ENCODE results near the gene SNN. TPM values are rescaled to one million over a fixed set of nuclear protein-coding genes. Genes with fewer than 3 reads are reported as not detected.

SNN gene
- total and polyA plus RNA-seq, 2 of the 8 experiments (the other 6 are each of a cell fraction or from before 2014, with no cell fraction given): 37.4 to 66.9 TPM

DNA sequence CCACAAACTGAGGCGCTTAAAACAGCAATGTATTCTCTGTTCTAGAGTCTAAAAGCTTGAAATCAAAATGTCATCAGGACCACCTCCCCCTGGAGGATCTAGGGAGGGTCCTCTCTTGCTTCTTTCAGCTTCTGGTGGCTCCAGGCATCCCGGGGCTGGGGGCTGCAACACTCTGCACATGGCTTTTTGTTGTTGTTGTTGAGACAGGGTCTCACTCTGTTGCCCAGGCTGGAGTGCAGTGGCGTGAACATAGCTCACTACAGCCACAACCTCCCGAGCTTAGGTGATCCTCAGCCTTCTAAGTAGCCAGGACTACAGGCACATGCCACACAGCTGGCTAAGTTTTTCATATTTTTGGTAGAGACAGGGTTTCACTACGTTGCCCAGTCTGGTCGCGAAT lies 37.0 kb upstream of the SNN start:
- no peak overlapping the region for H3K4me2 ChIP-seq (ENCODE audit: insufficient read depth in 1 of 2, low read depth in 2 of 2, low read length in 2 of 2)
- H3K18ac ChIP-seq (ENCODE audit: extremely low read depth, low read length): no peak overlapping the region
- no peaks in the 10 kb centered on the region; the same call in 1 of the 2 replicates for H3K79me1 ChIP-seq (ENCODE audit: low read depth, low read length)
- H3K27me3 ChIP-seq (replicated peaks in 1 of 4; ENCODE audit: control insufficient read depth in 3 of 4, extremely low read depth in 1 of 4, insufficient read depth in 3 of 4, low read length in 3 of 4): no peaks in the 10 kb centered on the region
- no peak overlapping the region for H3K4ac ChIP-seq (replicated peaks; ENCODE audit: insufficient read length, low read depth, low read length)
- POLR2A ChIA-PET (ENCODE audit: partially characterized antibody): interaction anchor here (1.3 to 2.8 kb wide), 3 partner anchors 10 to 31 kb away, joined by 3 to 7 read pairs (median 6); no protein-coding TSS in a partner anchor
- H3K23ac ChIP-seq (ENCODE audit: insufficient read length): no peak overlapping the region
- H3K9ac ChIP-seq (replicated peaks in 1 of 4; ENCODE audit: extremely low read depth in 1 of 4, low read depth in 3 of 4, low read length in 3 of 4): no peak overlapping the region
- H2BK15ac ChIP-seq (ENCODE audit: low read length): no peak overlapping the region
- TF ChIP-seq ASH2L (IDR thresholded peaks at IDR 0.05; ENCODE audit: low read length): no peak
- no peak for TF ChIP-seq RNF2 (IDR thresholded peaks at IDR 0.05; ENCODE audit: borderline replicate concordance, low read depth, low read length, missing control alignments, poor library complexity, severe bottlenecking)
- no peak for TF ChIP-seq FOSL1 (IDR thresholded peaks at IDR 0.05; ENCODE audit: insufficient read depth, low read depth, low read length)
- TF ChIP-seq CBX8 (IDR thresholded peaks at IDR 0.05; ENCODE audit: borderline replicate concordance, low read depth, low read length): no peak
- TF ChIP-seq POU5F1 (IDR thresholded peaks at IDR 0.05; ENCODE audit: low read depth, low read length): no peak
- TF ChIP-seq SP2 (IDR thresholded peaks at IDR 0.05; ENCODE audit: low read length): no peak
- TF ChIP-seq, protein P1, sequence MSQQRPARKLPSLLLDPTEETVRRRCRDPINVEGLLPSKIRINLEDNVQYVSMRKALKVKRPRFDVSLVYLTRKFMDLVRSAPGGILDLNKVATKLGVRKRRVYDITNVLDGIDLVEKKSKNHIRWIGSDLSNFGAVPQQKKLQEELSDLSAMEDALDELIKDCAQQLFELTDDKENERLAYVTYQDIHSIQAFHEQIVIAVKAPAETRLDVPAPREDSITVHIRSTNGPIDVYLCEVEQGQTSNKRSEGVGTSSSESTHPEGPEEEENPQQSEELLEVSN (IDR thresholded peaks at IDR 0.05): no peak
- H3K9me3 ChIP-seq (ENCODE audit: insufficient read depth in 2 of 2, low read depth in 1 of 2, low read length in 1 of 2): no peaks in the 10 kb centered on the region
- H3K4me1 ChIP-seq (replicated peaks in 1 of 4; ENCODE audit: control insufficient read depth in 3 of 4, insufficient read depth in 4 of 4, low read length in 3 of 4): peaks cover 0 to 14% (median 10%) of the 10 kb centered on the region in 4 experiments; a peak in 6 of 7 replicates
- no peak overlapping the region for H4K91ac ChIP-seq (replicated peaks; ENCODE audit: insufficient read length, low read length)
- no peak overlapping the region for H4K5ac ChIP-seq (ENCODE audit: insufficient read length, low read depth, low read length)
- no peak overlapping the region for H3K27ac ChIP-seq (ENCODE audit: low read depth, low read length)
- no peak overlapping the region for H2BK20ac ChIP-seq (ENCODE audit: low read length)
- FAIRE-seq (no peak), DNase-seq (ENCODE audit: low read depth in 1 of 2, low spot score in 2 of 2) (no peak)
- no peak overlapping the region for H4K8ac ChIP-seq (ENCODE audit: extremely low read depth, insufficient read depth, low read length)
- no peaks in the 10 kb centered on the region for H4K20me1 ChIP-seq (replicated peaks in 1 of 2; ENCODE audit: control insufficient read depth in 1 of 2, insufficient read depth in 2 of 2, low read length in 2 of 2)
- CTCF ChIA-PET (ENCODE audit: partially characterized antibody): interaction anchor here (0.8 to 3.0 kb wide), 6 partner anchors 10 to 235 kb away, joined by 3 to 11 read pairs (median 6); no protein-coding TSS in a partner anchor
- no peaks in the 10 kb centered on the region for H3K36me3 ChIP-seq (ENCODE audit: control insufficient read depth in 2 of 4, insufficient read depth in 4 of 4, low read length in 3 of 4)
- no peaks in the 10 kb centered on the region for H3K79me2 ChIP-seq (ENCODE audit: control insufficient read depth in 1 of 2, insufficient read depth in 2 of 2, low read length in 2 of 2)
- H3K14ac ChIP-seq (ENCODE audit: insufficient read length): no peak overlapping the region
- no peak overlapping the region for H2BK5ac ChIP-seq (ENCODE audit: low read depth, low read length)
- WGBS, 2 experiments (ENCODE audit: extremely low coverage in 1 of 2, insufficient coverage in 1 of 2, insufficient read length in 1 of 2, insufficient replicate concordance in 2 of 2, low coverage in 1 of 2, low lambda C conversion rate in 2 of 2, missing lambda C conversion rate in 1 of 2): 92% methylated on average over 7 of the region's 7 CpGs; no CpG with 5 or more reads in 1 of the 2 experiments
- H2AFZ ChIP-seq (ENCODE audit: low read length): no peak overlapping the region
- H2AK5ac ChIP-seq (ENCODE audit: low read depth, low read length): no peak overlapping the region; the same call in 1 of the 2 replicates
- H3K23me2 ChIP-seq (ENCODE audit: low read depth, low read length): 0 out of 2 replicates have a peak, but pooled peaks cover 2% of the 10 kb centered on the region
- H2BK120ac ChIP-seq (replicated peaks; ENCODE audit: low read depth, low read length): no peak overlapping the region
- no peak overlapping the region for H3K56ac ChIP-seq (replicated peaks; ENCODE audit: insufficient read length, low read depth, low read length)
- no peak overlapping the region for H3K4me3 ChIP-seq (ENCODE audit: extremely low read depth in 1 of 4, insufficient read depth in 2 of 4, low read depth in 3 of 4, low read length in 4 of 4)
- peak overlapping the region; percentile 9; the same call in 1 of the 2 replicates for H2BK12ac ChIP-seq (ENCODE audit: low read depth, low read length)
